Measurements from ENCODE around the gene LRRC56.
A peak's percentile ranks its signal among the peaks of the same experiment; 100 is the strongest.

Gene LRRC56

DNA sequence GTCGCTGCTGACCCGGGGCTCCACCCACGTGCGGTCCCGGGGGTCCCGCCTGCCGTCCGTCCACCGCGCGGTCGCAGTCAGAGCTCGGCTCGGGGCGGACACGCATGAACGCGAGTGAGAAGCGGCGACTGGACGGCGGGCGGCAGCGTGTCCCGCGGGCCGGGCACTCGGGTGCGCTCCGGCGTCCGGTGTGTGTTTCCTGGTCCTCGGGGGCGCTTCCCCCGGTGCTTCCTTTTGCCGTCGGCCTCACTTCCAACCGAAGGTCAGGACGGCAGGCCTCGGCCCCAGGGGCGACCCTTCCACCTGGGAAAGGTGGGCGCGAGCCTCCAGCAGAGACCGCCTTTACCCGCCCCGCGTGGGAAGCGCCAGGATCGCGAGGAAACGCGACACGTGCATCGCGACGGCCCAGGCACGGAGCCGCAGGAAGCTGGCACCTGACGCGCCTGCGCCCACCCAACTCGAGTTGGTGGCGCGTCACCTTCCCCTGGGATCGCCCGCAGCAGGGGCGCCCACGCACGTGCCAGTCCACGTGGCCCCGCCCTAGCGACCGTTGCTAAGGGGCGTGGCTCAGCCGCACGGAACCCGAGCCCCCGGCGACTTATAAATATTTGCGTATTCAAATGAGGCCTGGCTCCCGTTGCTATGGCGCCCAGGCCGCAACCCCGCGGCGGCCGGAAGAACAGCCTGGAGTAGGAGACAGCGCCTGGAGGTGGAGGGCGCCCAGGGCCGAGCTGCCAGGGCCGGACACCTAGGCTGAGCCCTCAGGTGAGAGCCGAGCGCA, at the start of gene LRRC56:
Gene LRRC56 (plus strand): TSS at position 687 of the 781 bp plus-strand sequence. CDS start 3,158 bp downstream, outside the sequence.
- DNase-seq = peak; percentile 94

- no peak for DNase-seq
Measured at GRCh38 chr11:487571-488021, 49.7 kb upstream of the LRRC56 start.

DNA sequence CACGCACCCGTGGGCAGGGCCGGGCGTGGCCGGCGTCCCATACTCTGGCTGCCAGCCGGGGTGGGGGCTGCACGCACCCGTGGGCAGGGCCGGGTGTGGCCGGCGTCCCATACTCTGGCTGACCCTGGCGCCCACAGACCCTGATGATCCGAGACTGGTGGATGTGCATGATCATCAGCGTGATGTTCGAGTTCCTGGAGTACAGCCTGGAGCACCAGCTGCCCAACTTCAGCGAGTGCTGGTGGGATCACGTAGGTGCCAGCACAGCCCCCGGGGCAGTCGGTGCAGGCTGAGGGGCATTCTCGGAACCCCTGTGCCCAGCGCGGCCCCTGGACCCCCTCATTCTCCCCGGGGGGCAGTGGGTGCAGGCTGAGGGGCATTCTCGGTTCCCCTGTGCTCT, 49.3 kb upstream of the LRRC56 start:
- DNase-seq = no peak

DNA sequence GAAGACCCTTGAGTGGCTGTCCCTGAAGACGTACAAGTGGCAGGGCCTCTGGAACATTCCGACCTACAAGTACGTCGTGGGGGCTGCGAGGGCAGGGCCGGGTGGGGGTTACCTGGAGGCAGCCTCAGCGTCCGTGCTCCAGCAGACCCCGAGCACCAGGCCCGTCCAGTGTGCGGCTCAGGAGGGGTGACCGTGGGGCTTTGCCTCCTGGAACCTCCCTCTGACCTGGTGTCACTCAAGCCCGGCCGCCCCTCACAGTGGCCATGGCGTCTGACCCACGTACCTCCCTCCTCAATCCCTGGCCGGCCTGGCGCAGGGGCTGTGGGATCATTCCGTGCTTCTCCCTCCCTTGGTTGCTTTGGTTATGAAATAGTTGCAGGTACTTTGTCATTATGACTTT, 48.7 kb upstream of the LRRC56 start:
- no peak for DNase-seq

- DNase-seq = no peak
Measured at GRCh38 chr11:488992-489391, 48.3 kb upstream of the LRRC56 start.

GRCh38 chr11:489610-490185, 47.6 kb upstream of the LRRC56 start:
- DNase-seq = no peak

GRCh38 chr11:490186-490929, 47.0 kb upstream of the LRRC56 start:
- no peak for DNase-seq

DNA sequence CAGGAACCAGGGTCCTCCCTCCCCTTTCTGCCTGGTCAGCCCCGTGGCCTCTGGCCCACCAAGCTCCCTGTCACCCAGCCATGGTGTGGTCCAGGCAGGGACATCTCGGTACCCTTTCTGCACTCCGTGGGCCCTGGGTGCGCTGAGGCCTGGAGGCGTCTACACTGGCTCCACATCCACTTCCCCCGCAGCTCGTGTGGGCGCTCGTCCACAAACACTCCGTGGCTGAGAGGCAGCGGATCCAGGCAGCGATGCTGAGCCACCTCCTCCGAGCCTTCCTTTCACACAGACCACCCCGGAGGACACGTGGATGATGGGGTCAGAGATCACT, 46.4 kb upstream of the LRRC56 start:
- no peak for DNase-seq

GRCh38 chr11:491358-491757, 46.0 kb upstream of the LRRC56 start:
- no peak for DNase-seq

DNA sequence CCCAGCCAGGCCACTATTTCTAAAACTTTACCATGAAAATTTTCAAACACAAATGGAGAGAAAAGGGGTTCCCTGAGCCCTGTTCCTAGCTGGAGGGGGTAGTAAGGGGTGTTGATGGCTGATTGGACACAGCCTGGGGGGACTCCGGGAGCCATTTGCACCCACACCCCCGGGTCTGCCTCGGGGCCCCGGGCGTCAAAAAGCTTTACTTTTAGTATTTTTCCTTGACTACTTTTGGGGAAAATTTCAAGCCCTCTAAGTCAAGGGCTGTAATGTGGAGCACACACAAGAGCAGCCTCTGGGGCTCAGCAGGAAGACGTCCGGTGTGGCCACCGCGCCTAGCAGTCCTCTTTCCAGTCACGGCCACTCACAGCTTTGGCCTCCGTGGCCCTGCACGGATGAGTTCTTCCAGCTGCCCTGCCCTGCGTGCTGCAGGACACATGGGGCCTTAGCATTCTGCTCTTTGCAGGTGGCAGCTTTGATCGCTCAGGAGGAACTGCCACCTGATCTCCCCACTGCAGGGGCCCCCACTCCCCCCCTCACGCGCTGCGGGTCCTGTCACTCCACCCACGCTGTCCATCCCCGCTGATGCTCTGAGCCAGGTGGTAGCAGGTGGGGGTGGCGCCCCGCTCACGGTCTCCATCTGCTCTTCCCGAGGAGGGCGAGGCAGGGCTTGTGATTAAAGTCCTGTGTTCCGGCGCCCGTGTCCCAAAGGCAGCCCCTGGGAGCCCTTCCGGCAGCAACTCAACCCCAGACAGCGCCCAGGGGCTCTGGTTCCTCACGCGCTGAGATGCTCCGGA, 44.7 kb upstream of the LRRC56 start:
- no peak for DNase-seq

GRCh38 chr11:494761-495536, 42.4 kb upstream of the LRRC56 start:
- no peak for DNase-seq

DNA sequence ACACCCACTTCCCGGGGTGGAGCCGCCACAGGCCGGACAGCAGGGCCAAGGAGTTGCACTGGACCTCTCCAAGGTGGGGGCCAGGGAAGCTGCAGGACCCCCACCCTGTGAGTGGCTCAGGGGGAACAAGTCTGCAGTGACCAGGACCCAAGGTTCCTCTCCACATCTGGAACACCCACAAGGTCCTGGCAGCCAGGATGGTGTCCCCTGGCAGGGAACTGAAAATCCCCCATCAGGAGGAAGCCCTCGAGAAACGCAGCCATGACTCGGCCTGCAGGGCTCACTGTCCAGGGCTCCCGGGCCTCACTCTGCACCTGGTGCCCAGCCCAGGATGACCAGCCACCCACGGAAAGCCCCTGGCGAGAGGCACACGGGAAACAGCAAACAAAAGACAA, 41.8 kb upstream of the LRRC56 start:
- no peak for DNase-seq

DNA sequence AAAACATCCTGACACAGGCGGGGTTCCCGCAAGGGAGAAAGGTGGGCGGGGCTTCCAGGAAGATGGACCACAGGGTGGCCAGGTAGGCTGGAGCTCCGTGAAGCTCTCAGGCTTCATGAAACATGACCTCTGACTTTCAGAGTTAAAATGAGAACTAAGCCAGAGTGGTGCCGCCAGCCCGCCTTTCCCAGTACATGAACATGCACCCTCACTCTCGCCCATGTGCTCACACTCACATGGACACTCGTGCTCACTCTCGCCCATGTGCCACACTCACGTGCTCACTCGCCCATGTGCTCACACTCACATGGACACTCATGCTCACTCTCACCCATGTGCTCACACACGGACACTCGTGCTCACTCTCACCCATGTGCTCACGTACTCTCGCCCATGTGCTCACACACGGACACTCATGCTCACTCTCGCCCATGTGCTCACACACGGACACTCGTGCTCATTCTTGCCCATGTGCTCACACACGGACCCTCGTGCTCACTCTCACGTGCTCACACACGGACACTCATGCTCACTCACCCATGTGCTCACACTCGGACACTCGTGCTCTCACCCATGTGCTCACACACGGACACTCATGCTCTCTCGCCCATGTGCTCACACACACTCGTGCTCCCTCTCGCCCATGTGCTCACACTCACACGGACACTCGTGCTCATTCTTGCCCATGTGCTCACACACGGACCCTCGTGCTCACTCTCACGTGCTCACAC, 40.3 kb upstream of the LRRC56 start:
- no peak for DNase-seq

GRCh38 chr11:497565-498296, 39.6 kb upstream of the LRRC56 start:
- no peak for DNase-seq

DNA sequence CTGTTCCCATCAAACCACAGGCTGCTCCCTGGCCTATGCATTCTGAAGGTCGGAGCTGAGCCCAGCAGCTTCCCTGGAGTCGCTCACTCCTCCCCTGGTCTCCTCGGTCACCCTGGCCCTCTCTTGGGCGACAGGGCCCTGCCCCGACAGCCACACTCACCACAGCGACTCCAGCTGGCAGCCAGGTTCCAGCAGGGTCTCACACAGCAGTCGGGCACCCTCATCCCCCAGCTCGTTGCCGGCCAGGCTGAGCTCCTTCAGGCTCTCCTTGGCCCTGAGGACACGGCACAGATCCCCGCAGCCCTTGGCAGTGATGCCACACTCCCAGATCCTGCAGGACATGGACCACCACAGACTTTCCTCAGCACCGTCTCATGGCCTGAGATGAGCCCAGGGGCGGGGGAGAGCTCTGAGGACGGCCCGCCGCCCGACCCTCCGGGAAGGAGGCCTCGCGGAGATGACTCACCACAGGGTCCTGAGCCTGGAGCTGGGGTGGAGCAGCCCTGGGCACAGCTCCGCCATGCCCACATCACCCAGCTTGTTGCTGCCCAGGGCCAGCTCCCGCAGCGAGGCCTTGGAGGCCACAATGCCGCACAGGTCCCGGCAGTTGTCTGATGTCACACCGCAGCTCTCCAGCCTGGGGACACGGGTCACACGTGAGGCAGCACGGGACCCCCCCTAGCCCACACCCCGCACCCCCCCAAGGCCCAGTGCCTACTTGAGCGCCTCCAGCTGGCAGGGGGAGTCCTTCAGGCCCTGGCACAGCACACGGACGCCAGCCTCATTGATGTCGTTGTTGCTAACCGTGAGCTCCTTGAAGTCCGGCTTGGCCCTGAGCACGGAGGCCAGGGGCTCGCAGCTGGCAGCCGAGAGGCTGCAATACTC, 38.8 kb upstream of the LRRC56 start:
- no peak for DNase-seq

GRCh38 chr11:499201-500076, 37.9 kb upstream of the LRRC56 start:
- DNase-seq = no peak

DNA sequence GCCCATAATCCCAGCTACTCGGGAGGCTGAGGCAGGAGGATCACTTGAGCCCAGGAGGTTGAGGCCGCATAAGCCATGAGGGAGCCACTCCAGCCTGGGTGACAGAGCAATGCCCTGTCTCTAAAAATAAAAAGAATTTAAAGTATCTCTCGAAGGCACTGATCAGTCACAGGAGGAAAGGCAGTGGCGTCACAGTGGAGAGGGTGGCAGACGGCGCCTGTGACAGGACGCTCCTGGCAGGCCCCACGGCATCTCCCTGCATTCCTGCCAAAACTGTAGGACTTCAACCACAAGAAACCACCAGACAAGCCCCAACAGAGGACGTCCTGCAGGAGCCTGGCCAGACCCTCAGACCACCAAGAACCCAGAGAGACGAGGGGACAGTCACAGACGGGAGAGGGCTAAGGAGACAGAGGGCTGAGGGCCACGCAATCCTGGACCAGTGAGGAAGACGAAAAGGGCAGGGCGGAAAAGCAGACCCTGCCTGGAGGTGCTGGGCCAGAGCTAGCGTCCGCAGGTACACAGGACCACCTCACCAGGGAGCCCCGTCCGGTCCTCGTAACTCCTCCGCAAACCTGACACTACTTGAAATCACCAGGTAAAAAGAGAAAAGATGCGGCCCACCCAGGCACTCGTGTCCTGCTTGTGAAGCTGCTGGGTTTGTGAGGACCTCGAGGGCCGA, 36.2 kb upstream of the LRRC56 start:
- no peak for DNase-seq

DNA sequence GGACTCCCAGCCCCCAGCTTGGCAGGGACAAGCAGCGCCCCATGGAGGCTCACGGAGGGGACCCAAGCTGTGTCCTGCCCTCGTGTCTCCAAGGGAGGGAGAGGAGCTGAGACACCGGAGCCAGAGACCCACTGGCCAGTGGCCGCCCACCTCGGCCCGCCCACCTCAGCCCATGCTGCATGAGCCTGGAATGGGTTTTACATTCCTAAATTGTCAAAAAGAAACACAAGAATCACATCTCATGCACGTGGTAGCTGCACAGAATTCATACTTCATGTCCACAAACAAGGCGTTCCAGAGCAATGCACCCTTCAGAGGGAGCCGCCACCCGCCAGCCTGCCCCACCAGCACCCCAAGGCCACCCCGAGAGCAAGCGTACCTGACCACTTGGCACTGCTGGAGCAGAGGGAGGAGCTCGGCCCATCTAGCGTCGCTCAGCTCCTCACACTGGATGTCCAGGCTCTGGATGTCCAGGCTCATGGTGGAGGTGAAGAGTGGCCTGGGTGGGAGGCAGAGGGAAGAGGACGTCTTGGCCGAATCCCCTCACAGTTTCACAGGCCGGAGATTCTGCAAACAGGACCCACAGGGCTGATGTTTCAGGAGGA, 35.5 kb upstream of the LRRC56 start:
- DNase-seq = no peak
